Posterior cingulate gyrus (tissue), 11 donors: ENCODE measurements around the gene TMIE.
"Not testable (repeated sequence)": the region's sequence is repeated elsewhere in the genome, so short reads cannot be mapped to it uniquely, and the experiment has no call there.

Source experiments
- DNase-seq, 10 donors: peaks; one replicate each; pipeline versions ENCODE4 v3.0.0 to v3.0.0-alpha.2; 2020 to 2021; ENCODE audit warnings: mixed read lengths in 3 of 10
- intact Hi-C: fragments of 100-400 bp; cut with DNase I; formaldehyde crosslinking; loops from one replicate; pipeline ENCODE4 v1.15.1; 2023

Gene TMIE

DNA sequence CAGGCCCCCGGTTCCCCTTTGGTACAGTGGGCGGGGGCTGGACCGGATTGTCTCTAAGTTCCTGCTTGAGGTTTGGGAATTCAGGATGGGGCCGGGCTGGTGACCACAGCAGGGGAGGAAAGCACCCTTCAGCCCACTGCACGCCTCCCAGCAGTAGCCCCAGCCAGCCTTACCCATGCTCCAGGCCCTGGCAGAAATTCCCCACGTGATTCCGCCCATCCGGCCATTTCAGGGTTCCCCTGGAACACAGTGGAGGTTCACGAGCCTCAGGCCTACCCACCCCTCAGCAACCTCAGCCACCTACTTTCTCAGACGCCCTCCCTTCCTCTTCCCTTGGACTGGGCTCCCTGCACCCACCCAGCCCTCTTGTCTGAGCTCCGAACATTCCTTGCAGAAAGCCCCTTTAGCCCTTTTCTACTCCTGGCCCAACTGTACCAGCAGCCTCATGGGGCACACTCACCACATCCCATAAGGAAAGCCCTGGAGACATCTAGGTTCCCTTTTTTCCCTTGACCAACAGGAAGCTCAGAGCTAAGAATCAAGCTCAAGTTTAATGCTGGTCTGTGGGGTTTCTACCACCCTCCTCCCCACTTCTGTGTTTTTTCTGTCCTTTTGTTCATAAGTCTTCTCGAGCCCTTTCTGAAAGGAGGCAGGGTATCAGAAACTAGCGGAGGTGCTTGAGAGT, 19.2 kb upstream of the TMIE start:
- no peak for DNase-seq
- intact Hi-C loops = no loop called here

DNA sequence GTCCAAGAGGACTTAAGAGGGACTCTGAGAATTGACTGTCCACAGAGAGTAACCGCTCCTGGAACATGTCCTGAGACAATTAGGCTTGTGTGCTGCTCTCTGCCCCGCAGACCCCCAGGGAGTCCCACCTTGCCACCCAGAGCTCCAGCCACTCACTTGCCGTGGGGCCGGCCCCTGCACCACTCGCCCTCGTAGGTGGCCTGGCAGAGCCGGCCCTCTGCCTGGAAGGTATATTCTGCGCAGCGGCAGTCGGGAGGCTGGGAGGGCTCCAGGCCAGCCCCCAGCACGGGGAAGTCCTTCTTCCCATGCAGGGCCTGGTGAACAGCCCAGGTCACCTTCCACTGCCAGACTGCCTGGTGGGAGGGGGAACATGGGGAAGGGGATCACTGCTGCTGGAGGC, 18.2 kb upstream of the TMIE start:
- intact Hi-C loops = no loop called here
- no peak for DNase-seq

GRCh38 chr3:46684891-46685290, 16.3 kb upstream of the TMIE start:
- intact Hi-C loops = no loop called here
- no peak for DNase-seq

DNA sequence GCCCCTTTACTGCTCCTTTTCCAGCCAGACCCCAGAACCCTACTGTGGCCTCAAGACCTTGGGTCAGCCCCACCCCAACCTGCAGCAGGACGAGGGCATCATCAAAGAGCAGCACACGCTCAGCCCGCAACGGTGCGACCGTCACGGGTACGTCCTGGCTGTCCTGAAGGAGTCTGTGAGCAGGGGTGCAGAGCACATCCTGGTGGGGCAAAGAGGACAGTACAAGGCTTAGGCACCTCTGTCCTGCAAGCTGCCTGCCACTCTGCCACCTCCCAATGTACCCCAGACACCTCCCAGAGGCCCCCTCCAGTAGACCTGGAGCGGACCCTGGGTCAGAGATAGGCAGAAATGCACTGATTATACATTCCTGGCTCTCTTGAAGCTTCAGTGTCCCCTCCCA, 15.7 kb upstream of the TMIE start:
- intact Hi-C loops = no loop called here
- DNase-seq = no peak

DNA sequence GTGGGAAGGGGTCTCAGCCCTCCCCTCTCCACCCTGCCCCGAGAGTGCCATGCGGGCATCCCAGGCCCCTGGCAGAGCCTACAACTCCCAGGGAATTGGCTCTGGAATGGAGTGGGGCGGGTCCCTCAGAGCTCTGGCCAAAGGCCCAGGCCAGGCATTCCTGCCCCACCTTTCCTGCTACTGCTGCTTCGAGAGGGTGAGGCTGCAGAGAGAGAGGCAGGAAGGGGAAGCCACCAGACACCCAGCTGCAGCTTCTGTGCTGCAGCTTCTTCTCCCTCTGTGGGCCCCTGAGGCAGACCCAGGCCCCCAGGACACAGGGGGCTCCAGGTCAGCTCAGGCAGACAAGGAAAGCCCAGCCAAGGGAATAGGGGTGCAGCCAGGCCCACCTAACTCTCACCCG, 10.4 kb upstream of the TMIE start:
- no peak for DNase-seq
- intact Hi-C loops = loop anchor here (10.0 kb wide), 1 partner anchor 206 kb away; no protein-coding TSS in a partner anchor

DNA sequence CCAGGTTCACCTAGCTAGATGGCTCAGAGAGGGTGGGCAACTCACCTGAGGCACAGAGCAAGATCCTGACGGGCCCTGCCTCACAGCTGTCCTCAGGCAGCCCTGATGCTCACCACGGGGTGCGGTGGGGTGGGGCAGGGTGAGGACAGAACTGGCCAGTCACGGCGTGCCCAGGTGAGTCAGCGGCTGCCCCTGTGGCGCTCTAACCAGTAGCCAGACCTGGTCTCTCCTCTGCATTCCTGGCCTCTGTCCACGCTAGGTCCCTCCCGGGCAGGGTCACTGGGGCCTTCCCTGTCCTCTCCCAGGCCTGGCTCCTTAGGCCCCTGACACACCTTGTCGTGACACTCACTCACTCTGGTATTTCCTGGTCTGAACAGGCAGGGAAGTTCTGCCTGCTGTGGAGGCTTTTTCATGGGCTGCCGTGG, 8.6 kb upstream of the TMIE start:
- intact Hi-C loops = loop anchor here (10.0 kb wide), 1 partner anchor 208 kb away; no protein-coding TSS in a partner anchor
- no peak for DNase-seq

DNA sequence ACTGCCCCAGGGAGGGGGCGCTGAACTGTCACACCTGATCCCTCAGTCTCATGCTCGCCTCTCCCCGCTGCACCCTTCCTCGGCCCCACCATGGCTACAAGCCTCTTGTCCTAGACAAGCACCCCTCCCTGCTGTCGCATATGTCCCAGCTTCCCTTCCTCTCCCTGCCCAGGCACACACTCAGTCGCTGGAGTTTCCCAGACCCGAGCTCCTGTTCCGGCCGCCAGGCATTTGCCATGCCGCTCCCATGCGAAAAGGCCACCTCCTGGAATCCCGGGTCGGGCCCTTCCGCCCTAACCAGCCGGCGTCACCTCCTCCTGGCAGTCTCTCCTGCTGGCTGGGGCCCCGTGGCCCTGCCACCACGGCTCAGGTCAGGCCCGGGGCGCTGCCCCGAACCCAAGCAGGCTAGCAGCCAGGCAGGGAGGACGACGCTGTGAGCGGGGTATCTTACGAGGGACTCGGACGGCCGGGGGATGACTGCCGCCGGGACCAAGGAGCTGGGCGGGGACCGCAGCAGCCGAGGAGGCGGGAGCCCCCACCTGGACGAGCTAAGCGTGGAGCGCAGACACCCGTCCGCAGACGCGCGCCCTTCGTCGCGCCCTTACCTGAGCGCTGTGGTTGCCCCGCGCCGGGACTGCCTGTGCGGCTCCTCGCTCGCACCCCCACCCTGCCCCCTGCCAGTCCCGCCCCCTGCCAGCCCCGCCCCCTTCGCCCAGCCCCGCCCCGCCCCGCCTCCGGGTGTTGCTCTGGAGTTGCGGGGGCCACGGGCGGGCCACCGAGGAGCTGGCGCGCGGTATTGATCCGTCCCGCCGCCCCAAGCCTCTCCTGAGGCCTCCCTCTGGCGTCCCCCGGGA, 7.9 kb upstream of the TMIE start, which contains the start of gene ALS2CL:
Gene ALS2CL (minus strand): TSS at position 642 of the 854 bp plus-strand sequence. CDS start 4,239 bp downstream, outside the sequence.
- intact Hi-C loops = loop anchor here (10.0 kb wide), 1 partner anchor 208 kb away; no protein-coding TSS in a partner anchor
- peak in 3 of 10 donors; percentile 18 to 89 (median 42) for DNase-seq

DNA sequence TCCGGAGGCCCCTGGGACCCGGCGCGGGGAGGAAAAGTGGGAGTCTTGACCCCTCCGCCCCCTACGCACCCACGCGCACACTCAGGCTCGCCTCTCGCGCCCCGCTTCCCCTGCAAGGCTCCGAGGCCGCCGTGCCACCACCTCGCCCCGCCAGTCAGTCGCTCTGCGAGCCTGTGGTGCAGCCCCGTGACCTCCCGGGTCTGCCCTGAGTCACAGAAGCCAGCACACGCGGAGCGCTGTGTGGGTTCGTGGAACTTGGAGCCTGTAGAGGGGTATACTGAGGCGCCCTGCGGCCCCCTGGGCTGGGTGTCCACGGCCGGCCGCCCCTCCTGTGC, 7.3 kb upstream of the TMIE start:
- no peak for DNase-seq
- intact Hi-C loops = loop anchor here (10.0 kb wide), 1 partner anchor 209 kb away; no protein-coding TSS in a partner anchor

GRCh38 chr3:46694520-46694919, 6.7 kb upstream of the TMIE start:
- DNase-seq = no peak
- intact Hi-C loops = loop anchor here (10.0 kb wide), 1 partner anchor 210 kb away; no protein-coding TSS in a partner anchor

- DNase-seq = no peak
- intact Hi-C loops = loop anchor here (10.0 kb wide), 1 partner anchor 211 kb away; no protein-coding TSS in a partner anchor
Observed at GRCh38 chr3:46695177-46695961, 5.8 kb upstream of the TMIE start.

DNA sequence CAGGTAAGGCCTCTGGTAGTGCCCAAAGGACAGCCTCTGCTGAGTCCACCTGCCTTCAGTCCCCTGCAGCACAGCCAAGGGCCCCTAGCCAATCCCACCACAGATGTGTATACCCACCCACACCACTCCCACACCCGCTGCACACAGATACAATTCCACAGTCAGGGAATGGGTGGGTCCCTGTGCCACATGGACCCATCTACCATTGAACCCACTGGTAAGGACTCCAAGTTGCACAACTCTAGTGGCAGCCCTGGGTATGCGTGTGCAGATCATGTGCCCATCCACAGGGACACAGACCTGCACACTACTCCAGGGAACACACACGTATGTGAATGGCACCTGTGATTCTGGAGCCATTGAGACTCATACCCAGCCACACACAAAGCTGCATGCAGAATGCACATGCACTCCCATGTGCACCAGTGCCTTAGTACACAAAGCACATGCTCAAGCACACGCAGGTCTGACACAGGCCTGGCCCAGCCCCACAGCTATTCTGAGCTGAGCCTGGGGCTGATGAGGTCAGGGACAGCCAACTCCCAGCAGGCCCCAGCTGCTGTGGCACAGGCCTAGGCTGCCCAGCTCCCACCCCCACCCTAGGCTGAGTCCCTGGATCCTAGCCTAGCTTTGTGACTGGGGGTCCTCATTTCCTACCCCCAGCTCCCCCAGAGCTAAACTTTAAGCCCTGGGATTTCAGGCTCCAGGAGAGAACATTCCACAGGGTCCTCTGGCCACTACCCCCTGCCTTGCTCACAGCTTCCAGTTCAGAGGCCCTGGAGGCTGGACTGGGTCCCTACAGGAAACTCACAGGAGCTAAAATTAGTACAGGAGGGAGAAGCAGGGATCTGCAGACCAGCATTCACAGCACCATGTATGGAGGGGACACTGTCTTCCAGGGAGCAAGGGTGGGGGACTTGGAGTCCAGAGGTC, 5.0 kb upstream of the TMIE start:
- intact Hi-C loops = loop anchor here (10.0 kb wide), 1 partner anchor 211 kb away; no protein-coding TSS in a partner anchor
- DNase-seq = peak in 1 of 10 donors; percentile 41

DNA sequence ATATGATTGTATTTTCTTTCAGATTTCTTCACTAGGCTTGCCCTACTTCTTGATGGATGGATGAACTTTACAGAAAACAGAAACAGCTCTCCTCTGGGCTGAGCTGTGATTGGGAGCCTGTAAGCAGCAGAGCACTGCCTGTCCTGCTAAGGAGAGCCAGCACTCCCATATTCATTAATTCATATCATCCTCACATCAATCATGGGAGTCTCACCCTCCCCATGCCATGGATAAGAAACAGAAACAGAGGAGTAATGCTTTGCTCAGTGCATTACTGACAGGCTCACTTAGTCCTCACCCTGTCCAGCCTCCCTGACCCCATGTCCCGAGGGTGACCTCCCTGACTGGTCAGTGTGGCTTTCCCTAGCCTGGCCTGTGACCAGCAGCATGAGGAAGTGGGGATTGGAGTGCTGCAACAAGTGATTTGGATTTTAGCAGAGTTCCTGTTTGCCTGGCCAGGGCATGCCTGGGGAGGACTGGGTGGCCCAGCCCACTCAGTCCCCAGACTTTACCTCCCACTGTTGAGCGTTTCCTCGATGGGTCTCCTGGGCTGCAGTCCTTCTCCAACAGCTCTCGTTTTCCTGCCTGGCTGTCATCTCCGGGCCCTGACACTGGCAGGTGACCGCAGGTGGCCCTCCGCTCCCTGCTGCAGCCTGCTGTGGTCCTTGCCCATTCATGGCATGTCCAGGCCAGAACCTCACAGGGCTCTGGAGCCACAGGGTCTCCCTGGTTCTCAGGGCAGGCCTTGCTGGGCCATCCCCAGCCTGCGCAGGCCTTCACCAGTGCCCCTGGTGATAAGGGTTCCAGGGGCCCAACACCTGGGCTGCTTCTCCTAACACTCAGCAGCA, 1.3 kb upstream of the TMIE start:
- intact Hi-C loops = loop anchor here (10.0 kb wide), 1 partner anchor 215 kb away; no protein-coding TSS in a partner anchor
- peak in 1 of 10 donors; percentile 82 for DNase-seq

DNA sequence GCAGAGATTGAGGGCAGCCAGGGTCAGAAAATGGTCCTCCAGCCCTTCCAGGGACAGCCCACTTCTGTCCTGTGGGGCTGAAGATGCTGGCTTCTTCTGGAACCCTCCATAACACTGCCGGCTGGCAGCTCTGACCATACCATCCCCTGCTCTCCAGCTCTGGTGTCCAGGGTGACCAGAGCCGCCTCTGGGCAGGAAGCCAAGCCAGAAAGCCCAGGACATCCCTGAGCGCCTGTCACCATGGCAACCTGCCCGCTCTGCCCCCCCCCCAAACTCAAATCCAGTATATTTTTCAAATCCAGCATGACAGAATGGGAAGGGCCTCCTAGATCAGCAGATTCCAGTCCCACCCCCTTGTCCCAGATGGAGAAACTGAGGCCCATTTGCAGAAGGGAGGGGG, 420 bp upstream of the TMIE start:
- peak in 8 of 10 donors; percentile 36 to 89 (median 60) for DNase-seq
- intact Hi-C loops = no loop called here

- intact Hi-C loops = no loop called here
- DNase-seq = peak in 3 of 10 donors; percentile 73 to 90 (median 87)
Observed at GRCh38 chr3:46702246-46703012, 1.2 kb downstream of the TMIE start.

GRCh38 chr3:46703013-46703520, 1.9 kb downstream of the TMIE start:
- intact Hi-C loops = no loop called here
- DNase-seq = peak in 3 of 10 donors; percentile 41 to 71 (median 41)

DNA sequence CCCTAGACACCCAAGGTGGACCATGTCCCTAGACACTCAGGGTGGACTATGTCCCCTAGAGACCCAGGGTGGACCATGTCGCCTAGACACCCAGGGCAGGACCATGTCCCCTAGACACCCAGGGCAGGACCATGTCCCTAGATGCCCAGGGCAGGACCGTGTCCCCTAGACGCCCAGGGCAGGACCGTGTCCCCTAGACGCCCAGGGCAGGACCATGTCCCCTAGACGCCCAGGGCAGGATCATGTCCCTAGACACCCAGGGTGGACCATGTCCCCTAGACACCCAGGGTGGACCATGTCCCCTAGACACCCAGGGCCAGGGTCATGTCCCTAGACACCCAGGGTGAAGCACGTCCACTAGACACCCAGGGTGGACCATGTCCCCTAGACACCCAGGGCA, 3.2 kb downstream of the TMIE start:
- DNase-seq = peak in 3 of 10 donors; percentile 21 to 66 (median 58)
- intact Hi-C loops = not testable (repeated sequence)

GRCh38 chr3:46705022-46705530, 3.9 kb downstream of the TMIE start:
- DNase-seq = peak; percentile 62 to 97 (median 78)
- intact Hi-C loops = loop anchor here (1.0 kb wide), 1 partner anchor 204 kb away; no protein-coding TSS in a partner anchor
